Hematopoietic multipotent progenitor cell treated with erythropoietin and hydrocortisone succinate and interleukin-3 and kit ligand, for 8 days (in vitro differentiated cells): ENCODE results near the gene PCDHB6.
"Not testable (repeated sequence)": the region's sequence is repeated elsewhere in the genome, so short reads cannot be mapped to it uniquely, and the experiment has no call there.

Experiments used
- DNase-seq: peaks from one replicate; pipeline ENCODE4 v3.0.0-alpha.2; 2015

Gene PCDHB6

DNA sequence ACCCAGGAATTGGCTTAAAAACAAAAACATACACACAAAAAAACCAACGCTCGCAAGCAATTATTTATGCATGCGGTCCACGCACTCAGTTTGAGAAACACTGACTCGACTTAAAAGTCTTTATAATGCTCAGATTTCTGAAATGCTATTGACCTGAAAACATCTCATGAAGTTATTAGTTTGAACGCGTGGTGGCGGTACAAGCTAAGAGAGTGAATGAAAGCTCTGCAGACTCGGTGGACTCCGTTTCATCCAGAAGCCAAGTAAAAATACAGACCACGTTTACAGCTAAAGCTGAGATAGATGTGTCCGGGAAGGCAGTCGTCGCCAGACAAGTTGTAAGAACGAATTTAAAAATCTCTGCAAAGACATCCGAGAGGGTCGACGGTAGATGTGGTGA, at the start of gene PCDHB6:
PCDHB6 (plus strand) TSS at position 246 of the 400 bp plus-strand sequence. CDS start 201 bp downstream, outside the sequence.
- no peak for DNase-seq

DNA sequence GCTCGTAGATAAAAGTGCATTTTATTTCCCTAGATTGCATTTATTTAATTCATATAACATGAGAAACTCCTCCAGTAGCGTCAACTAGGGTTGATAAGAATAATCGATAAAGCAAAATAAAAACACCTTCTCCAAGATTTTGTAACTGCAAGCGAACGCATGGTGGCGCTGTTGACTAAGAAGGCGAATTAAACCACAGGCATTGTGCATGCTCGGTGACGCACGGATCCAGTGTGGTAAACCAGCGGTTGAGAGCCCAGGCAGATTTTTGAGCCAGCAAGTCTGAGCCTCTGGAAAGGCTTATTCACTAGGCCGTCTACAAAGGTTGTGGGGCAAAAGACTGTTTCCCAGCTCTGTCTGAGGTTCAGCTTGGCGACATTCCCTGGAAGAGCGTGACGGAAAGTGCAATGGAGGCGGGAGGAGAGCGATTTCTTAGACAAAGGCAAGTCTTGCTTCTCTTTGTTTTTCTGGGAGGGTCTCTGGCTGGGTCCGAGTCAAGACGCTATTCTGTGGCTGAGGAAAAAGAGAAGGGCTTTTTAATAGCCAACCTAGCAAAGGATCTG, 49.5 kb upstream of the PCDHB6 start, which contains the start of gene PCDHB3:
PCDHB3 (plus strand) TSS at position 231 of the 563 bp plus-strand sequence; CDS start at position 408, 177 bp downstream.
- peak; percentile 21 for DNase-seq

DNA sequence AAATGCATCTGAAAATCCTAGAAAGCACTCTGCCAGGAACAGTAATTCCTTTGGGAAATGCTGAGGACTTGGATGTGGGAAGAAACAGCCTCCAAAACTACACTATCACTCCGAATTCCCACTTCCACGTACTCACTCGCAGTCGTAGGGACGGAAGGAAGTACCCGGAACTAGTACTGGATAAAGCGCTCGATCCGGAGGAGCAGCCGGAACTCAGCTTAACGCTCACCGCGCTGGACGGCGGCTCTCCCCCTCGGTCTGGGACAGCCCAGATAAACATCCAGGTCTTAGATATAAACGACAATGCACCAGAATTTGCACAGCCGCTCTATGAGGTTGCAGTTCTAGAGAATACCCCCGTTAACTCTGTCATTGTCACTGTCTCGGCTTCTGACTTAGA, 48.8 kb upstream of the PCDHB6 start:
- no peak for DNase-seq

DNA sequence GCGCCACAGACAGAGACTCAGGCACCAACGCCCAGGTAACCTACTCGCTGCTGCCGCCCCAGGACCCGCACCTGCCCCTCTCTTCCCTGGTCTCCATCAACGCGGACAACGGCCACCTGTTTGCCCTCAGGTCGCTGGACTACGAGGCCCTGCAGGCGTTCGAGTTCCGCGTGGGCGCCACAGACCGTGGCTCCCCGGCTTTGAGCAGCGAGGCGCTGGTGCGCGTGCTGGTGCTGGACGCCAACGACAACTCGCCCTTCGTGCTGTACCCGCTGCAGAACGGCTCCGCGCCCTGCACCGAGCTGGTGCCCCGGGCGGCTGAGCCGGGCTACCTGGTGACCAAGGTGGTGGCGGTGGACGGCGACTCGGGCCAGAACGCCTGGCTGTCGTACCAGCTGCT, 47.8 kb upstream of the PCDHB6 start:
- not testable (repeated sequence) for DNase-seq

DNA sequence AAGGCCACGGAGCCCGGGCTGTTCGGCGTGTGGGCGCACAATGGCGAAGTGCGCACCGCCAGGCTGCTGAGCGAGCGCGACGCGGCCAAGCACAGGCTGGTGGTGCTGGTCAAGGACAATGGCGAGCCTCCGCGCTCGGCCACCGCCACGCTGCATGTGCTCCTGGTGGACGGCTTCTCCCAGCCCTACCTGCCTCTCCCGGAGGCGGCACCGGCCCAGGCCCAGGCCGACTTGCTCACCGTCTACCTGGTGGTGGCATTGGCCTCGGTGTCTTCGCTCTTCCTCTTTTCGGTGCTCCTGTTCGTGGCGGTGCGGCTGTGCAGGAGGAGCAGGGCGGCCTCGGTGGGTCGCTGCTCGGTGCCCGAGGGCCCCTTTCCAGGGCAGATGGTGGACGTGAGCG, 47.4 kb upstream of the PCDHB6 start:
- not testable (repeated sequence) for DNase-seq

DNA sequence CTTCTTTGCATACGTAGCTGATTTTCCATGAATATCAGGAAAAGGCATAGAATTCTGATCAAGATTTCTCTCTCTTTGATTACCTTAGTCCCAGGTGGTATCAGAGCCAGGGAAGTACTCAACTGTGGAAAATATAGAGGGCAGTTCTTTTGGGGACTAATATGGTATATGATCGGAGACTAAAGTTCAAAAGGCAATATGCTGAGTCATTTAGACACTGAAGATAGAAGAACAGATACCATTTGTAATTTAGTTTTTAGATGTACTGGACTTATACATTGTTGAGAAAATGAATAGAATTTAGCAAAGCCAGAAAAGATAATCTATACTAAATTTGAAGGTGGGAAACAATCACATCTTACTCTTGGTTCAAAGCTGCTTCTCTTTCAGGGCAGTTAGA, 44.5 kb upstream of the PCDHB6 start:
- DNase-seq: no peak

DNA sequence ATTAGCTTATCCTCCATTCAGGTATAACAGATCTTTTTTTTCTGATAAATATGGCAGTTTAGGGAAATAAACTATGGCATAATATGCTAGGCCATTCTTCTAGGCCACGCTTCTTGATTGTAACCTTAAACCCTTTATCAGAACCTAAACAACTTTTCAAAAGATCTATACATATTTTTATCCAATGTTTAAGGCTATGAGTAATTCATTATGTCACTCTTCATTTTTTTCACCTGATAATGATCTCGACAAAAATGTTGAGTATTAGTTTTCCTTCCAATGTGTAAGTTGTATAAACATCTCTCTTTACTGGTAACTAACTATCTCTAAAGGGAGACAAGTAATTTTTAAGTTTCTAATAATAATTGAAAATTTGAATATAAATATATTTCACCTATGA, 30.6 kb upstream of the PCDHB6 start:
- no peak for DNase-seq

DNA sequence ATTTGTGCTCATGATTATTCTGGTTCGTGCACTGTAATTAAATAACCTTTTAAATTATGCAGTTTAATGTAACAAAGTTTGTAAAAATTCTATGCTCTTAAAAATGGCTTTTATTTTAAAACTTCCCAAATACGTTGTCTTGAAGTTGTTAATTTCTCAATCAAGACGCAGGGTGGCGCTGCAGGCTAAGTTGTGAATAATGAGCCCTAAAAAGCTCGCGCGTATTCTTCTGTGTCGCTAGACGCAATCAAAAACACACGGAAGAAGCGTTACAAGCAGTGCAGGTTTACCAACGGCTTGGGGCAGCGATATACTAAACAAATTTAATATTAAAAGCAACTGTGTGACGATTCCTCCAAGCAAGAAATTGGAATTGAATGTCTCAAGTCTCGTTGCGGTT, 28.3 kb upstream of the PCDHB6 start, which contains the start of gene PCDHB4:
PCDHB4 (plus strand) TSS at position 256 of the 400 bp plus-strand sequence. CDS start 181 bp downstream, outside the sequence.
- DNase-seq: no peak

DNA sequence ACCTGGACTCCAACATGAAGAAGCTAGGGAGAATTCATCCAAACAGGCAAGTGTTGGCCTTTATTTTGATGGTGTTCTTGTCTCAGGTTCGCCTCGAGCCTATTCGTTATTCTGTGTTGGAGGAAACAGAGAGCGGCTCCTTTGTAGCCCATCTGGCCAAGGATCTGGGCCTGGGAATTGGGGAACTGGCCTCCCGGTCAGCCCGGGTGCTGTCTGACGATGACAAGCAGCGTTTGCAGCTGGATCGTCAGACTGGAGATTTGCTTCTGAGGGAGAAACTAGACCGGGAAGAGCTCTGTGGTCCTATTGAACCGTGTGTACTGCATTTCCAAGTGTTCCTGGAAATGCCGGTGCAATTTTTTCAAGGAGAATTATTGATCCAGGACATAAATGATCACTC, 27.9 kb upstream of the PCDHB6 start:
- DNase-seq: no peak

DNA sequence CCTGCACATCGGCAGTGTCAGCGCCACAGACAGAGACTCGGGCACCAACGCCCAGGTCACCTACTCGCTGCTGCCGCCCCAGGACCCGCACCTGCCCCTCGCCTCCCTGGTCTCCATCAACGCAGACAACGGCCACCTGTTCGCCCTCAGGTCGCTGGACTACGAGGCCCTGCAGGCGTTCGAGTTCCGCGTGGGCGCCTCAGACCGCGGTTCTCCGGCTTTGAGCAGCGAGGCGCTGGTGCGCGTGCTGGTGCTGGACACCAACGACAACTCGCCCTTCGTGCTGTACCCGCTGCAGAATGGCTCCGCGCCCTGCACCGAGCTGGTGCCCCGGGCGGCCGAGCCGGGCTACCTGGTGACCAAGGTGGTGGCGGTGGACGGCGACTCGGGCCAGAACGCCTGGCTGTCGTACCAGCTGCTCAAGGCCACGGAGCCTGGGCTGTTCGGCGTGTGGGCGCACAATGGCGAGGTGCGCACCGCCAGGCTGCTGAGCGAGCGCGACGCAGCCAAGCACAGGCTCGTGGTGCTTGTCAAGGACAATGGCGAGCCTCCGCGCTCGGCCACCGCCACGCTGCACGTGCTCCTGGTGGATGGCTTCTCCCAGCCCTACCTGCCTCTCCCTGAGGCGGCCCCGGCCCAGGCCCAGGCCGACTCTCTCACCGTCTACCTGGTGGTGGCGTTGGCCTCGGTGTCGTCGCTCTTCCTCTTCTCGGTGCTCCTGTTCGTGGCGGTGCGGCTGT, 26.3 kb upstream of the PCDHB6 start:
- DNase-seq: not testable (repeated sequence)

DNA sequence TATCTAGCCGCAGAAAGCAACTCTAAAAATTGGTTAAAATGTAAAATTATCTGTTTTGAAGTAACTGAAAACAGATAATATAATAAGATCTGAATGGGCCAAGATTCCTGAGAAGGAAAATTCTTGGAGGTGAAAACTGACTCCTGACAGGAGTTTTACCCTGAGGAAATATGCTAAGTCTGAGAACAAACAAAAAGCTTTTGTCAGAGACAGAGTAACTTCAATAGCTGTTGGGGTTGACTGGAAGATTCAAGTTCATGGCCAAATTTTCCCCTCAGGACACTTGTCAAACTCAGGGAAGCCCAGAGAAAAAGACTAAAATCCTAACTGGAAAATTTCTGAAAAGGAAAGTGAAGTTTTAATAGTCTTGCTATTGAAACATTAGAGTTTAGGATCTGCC, 22.6 kb upstream of the PCDHB6 start:
- no peak for DNase-seq

DNA sequence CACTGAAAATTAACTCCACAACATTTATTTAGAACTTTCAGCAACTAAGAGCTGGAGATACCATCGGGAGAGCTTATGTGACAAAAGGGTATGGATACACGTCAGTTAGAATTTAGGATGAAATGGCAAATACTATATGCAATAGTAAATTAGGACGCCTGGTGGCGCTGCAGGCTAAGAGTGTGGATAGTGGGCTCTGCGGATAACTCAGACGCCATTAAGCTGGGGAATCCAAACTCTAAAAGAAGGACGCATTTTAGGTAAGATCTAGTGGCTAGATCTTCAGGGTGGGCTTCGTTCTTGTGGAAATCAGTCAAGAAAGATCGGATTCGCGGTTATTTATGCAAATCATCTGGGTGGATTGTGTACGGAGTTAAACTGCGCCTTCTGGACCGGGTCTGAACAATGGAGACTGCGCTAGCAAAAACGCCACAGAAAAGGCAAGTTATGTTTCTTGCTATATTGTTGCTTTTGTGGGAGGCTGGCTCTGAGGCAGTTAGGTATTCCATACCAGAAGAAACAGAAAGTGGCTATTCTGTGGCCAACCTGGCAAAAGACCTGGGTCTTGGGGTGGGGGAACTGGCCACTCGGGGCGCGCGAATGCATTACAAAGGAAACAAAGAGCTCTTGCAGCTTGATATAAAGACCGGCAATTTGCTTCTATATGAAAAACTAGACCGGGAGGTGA, 14.7 kb upstream of the PCDHB6 start, which contains the start of gene PCDHB5:
PCDHB5 (plus strand) TSS at position 177 of the 688 bp plus-strand sequence; CDS start at position 406, 229 bp downstream.
- DNase-seq: peak; percentile 13

DNA sequence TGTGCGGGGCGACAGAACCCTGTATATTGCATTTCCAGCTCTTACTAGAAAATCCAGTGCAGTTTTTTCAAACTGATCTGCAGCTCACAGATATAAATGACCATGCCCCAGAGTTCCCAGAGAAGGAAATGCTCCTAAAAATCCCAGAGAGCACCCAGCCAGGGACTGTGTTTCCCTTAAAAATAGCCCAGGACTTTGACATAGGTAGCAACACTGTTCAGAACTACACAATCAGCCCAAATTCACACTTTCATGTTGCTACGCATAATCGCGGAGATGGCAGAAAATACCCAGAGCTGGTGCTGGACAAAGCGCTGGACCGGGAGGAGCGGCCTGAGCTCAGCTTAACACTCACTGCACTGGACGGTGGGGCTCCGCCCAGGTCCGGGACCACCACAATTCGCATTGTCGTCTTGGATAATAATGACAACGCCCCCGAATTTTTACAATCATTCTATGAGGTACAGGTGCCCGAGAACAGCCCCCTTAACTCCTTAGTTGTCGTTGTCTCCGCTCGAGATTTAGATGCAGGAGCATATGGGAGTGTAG, 14.1 kb upstream of the PCDHB6 start:
- DNase-seq: no peak

DNA sequence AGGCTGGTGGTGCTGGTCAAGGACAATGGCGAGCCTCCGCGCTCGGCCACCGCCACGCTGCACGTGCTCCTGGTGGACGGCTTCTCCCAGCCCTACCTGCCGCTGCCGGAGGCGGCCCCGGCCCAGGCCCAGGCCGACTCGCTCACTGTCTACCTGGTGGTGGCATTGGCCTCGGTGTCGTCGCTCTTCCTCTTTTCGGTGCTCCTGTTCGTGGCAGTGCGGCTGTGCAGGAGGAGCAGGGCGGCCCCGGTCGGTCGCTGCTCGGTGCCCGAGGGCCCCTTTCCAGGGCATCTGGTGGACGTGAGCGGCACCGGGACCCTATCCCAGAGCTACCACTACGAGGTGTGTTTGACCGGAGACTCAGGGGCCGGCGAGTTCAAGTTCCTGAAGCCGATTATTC, 12.5 kb upstream of the PCDHB6 start:
- not testable (repeated sequence) for DNase-seq

DNA sequence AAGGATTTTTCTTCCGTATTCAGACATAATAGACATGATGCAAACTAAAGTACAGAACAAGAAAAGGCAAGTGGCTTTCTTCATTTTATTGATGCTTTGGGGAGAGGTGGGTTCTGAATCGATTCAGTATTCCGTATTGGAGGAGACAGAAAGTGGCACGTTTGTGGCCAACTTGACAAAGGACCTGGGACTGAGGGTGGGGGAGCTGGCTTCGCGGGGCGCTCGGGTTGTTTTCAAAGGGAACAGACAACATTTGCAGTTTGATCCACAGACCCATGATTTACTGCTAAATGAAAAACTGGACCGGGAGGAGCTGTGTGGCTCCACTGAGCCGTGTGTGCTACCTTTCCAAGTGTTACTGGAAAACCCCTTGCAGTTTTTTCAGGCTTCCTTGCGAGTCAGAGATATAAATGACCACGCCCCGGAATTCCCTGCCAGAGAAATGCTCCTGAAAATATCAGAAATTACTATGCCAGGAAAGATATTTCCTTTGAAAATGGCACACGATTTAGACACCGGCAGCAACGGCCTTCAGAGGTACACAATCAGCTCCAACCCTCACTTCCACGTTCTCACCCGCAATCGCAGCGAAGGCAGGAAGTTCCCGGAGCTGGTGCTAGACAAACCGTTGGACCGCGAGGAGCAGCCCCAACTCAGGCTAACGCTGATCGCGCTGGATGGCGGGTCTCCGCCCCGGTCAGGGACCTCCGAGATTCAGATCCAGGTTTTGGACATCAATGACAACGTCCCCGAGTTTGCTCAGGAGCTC, 551 bp downstream of the PCDHB6 start:
- no peak for DNase-seq

DNA sequence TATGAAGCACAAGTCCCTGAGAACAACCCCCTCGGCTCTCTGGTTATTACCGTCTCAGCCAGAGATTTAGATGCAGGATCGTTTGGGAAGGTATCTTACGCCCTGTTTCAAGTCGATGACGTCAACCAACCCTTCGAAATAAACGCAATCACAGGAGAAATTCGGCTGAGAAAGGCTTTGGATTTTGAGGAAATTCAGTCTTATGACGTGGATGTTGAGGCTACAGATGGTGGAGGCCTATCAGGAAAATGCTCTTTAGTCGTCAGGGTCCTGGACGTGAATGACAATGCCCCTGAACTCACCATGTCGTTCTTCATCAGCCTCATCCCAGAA, 1.1 kb downstream of the PCDHB6 start:
- no peak for DNase-seq

DNA sequence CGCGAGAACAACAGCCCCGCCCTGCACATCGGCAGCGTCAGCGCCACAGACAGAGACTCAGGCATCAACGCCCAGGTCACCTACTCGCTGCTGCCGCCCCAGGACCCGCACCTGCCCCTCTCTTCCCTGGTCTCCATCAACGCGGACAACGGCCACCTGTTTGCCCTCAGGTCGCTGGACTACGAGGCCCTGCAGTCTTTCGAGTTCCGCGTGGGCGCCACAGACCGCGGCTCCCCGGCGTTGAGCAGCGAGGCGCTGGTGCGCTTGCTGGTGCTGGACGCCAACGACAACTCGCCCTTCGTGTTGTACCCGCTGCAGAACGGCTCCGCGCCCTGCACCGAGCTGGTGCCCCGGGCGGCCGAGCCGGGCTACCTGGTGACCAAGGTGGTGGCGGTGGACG, 1.8 kb downstream of the PCDHB6 start:
- not testable (repeated sequence) for DNase-seq

DNA sequence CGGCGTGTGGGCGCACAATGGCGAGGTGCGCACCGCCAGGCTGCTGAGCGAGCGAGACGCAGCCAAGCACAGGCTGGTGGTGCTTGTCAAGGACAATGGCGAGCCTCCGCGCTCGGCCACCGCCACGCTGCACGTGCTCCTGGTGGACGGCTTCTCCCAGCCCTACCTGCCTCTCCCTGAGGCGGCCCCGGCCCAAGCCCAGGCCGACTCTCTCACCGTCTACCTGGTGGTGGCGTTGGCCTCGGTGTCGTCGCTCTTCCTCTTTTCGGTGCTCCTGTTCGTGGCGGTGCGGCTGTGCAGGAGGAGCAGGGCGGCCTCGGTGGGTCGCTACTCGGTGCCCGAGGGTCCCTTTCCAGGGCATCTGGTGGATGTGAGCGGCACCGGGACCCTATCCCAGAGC, 2.2 kb downstream of the PCDHB6 start:
- DNase-seq: not testable (repeated sequence)

DNA sequence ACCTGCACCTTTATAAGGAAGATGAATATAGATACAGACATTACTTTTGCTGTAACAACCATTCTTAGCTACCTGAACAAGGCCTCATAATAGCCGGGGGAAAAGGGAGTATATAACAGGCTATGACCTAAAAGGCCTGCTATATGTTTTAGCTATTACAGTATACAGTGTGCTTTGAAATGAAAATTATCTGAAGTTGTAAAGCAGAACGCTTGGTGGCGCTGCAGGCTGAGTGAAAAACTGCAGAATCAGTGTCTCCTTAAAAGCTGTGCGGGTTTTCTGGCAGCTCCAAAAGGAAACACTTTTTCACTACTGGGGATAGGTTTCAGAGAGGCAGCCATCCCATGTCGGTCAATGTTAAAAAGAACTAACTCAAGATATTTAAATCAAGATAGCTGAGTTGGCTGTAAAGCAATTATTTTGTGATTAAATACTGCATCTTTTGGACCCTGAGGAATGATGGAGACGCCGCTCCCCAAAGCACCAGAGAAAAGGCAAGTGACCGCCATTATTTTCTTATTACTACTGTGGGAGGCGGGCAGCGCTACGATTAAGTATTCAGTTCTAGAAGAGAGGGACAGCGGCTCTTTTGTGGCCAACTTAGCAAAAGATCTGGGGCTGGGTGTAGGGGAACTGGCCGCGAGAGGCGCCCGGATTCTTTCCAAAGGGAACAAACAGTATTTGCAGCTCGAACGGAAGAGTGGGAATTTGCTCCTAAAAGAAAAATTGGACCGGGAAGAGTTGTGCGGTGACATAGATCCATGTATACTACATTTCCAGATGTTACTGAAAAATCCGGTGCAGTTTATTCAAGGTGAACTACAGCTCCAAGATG, 5.9 kb downstream of the PCDHB6 start:
- DNase-seq: no peak

DNA sequence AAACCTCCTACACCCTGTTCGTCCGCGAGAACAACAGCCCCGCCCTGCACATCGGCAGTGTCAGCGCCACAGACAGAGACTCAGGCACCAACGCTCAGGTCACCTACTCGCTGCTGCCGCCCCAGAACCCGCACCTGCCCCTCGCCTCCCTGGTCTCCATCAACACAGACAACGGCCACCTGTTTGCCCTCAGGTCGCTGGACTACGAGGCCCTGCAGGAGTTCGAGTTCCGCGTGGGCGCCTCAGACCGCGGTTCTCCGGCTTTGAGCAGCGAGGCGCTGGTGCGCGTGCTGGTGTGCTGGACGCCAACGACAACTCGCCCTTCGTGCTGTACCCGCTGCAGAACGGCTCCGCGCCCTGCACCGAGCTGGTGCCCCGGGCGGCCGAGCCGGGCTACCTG, 7.5 kb downstream of the PCDHB6 start:
- not testable (repeated sequence) for DNase-seq

DNA sequence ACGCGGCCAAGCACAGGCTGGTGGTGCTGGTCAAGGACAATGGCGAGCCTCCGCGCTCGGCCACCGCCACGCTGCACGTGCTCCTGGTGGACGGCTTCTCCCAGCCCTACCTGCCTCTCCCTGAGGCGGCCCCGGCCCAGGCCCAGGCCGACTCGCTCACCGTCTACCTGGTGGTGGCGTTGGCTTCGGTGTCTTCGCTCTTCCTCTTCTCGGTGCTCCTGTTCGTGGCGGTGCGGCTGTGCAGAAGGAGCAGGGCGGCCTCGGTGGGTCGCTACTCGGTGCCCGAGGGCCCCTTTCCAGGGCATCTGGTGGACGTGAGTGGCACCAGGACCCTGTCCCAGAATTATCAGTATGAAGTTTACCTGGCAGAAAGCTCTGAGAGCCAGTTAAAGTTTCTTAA, 8.0 kb downstream of the PCDHB6 start:
- DNase-seq: not testable (repeated sequence)
